Fibroblast of pulmonary artery (primary cell): ENCODE measurements around the gene EFCAB6.

Source experiments
- DNase-seq: peaks from one replicate; pipeline ENCODE4 v3.0.0-alpha.2; 2010; ENCODE audit warnings: low read depth
- H3K4me3 ChIP-seq: replicated peaks from 2 replicates; pipeline ENCODE4 v1.5.1; 2011; ENCODE audit warnings: low read depth, mild to moderate bottlenecking, control low read depth, low read length, moderate library complexity
- CTCF ChIP-seq: IDR thresholded peaks from 2 replicates; pipeline ENCODE4 v1.5.1; 2011; ENCODE audit warnings: mild to moderate bottlenecking, control low read depth, low read length, inconsistent platforms; ENCODE audit errors: missing control alignments

The EFCAB6 gene

GRCh38 chr22:43858156-43858895, 46.2 kb upstream of the EFCAB6 start:
- no peak for TF ChIP-seq CTCF
- DNase-seq, result no peak

GRCh38 chr22:43857367-43857766, 45.3 kb upstream of the EFCAB6 start:
- H3K4me3 ChIP-seq, result no peak overlapping the region
- no peak for DNase-seq
- no peak for TF ChIP-seq CTCF

More at GRCh38 chr22:43858156-43858895, 46.2 kb upstream of the EFCAB6 start:
- no peak overlapping the region for H3K4me3 ChIP-seq

DNA sequence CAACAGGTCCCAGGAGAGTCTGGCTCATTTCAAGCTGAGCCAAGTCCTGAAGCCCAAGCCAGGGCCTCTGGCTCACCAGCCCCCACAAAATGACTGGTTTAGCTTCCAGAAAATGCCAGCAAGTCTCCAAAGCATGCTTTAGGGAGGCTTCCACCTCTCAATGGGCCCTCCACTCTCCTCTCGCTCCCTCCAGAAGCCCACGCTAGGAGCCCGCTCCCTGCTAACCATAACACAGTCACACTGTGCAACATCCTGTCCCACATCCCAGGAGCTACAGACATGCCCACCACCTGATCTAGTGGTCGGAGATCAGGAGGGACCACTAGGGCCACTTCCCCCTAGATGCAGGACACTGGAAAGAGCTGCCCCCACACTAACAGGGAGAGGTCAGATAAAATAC, 43.3 kb upstream of the EFCAB6 start:
- no peak for DNase-seq
- no peak for TF ChIP-seq CTCF
- H3K4me3 ChIP-seq, result no peak overlapping the region

GRCh38 chr22:43854786-43855271, 42.7 kb upstream of the EFCAB6 start:
- DNase-seq, result no peak
- no peak for TF ChIP-seq CTCF

DNA sequence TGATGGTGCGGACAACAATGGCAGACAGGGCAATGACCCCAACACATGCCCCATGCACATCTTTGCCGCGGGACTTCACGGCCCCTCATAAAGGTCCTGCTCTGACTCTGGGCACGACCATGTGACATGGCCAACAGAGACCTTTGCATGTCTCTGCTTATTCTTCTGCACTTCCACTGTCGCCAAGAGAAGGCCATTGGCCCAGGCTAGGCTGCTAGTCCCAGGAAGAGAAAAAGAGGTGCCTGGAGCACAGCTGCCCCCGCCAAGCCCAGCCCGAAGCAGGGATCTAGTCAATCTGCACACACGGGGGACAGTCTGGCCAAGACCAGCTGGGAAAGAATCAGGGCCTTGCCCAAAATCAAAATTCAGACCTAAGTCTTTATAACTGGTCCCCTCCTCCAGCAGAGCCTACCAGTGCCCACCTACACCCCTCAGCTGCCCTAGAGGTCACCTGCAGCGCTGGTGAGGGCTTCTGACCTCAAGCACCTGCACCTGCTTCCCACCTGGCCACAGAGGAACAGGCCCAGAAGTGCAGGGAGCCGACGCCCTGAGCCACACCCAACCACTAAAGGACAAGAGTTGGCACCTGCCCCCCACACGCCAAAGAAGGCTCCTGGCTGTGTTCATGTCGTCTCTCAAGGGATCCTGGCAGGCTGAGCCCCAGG, 42.1 kb upstream of the EFCAB6 start:
- TF ChIP-seq CTCF, result no peak
- H3K4me3 ChIP-seq, result no peak overlapping the region
- no peak for DNase-seq

More at GRCh38 chr22:43854786-43855271, 42.7 kb upstream of the EFCAB6 start:
- no peak overlapping the region for H3K4me3 ChIP-seq

GRCh38 chr22:43853328-43853931, 41.3 kb upstream of the EFCAB6 start:
- no peak overlapping the region for H3K4me3 ChIP-seq
- no peak for TF ChIP-seq CTCF
- DNase-seq, result no peak
